Panc1 (cell line): ENCODE data around the gene TRMT13. TPM values are rescaled to one million over a fixed set of nuclear protein-coding genes. Genes with fewer than 3 reads are reported as not detected.

Source experiments
- ATAC-seq: fragments of 200-7000 bp; cut with Tn5 transposase; 2 replicates; pipeline ENCODE4 v1.9.1; 2020; ENCODE audit warnings: mild to moderate bottlenecking, moderate library complexity
- BruUV-seq: library from RNA; stranded (reverse); fragments of 400-500 nt; replicated peaks from 2 replicates; lab custom pipeline; 2021; lab: Mats Ljungman, UMichigan
- CTCF ChIA-PET: fragments of 300-600 bp; sonication (Branson Sonifier 250); formaldehyde crosslinking; loops from one replicate; lab custom pipeline; 2022; ENCODE audit warnings: antibody characterized with exemption; lab: Charles Lee
- POLR2A ChIA-PET: fragments of 300-600 bp; sonication (Branson Sonifier 250); formaldehyde crosslinking; loops from one replicate; lab custom pipeline; 2022; ENCODE audit warnings: antibody characterized with exemption; lab: Charles Lee
- DNase-seq: peaks from one replicate; pipeline ENCODE4 v3.0.0-alpha.2; 2010; ENCODE audit warnings: low read depth, low spot score
- H3K27ac ChIP-seq: 2 replicates; pipeline ENCODE4 v1.5.1; 2011; ENCODE audit warnings: mild to moderate bottlenecking, low read length, inconsistent platforms
- H3K27me3 ChIP-seq: fragments of 200-500 bp; sonication (Bioruptor generic); 2 replicates; pipeline ENCODE4 v1.6.0; 2014; ENCODE audit warnings: low read length, inconsistent platforms; ENCODE audit not compliant: control insufficient read depth, insufficient read depth
- H3K36me3 ChIP-seq: fragments of 200-500 bp; sonication (Bioruptor generic); 2 replicates; pipeline ENCODE4 v1.5.1; 2014; ENCODE audit warnings: inconsistent platforms, mild to moderate bottlenecking, low read length, moderate library complexity; ENCODE audit not compliant: control insufficient read depth, insufficient read depth
- H3K4me1 ChIP-seq: 2 replicates; pipeline ENCODE4 v1.5.1; 2011; ENCODE audit warnings: inconsistent platforms, mild to moderate bottlenecking, low read length, moderate library complexity; ENCODE audit not compliant: control insufficient read depth, insufficient read depth
- H3K4me3 ChIP-seq, 2 experiments: 2 replicates each; pipeline ENCODE4 v1.5.1; 2011 to 2012; ENCODE audit warnings: low read depth in 2 of 2, low read length in 2 of 2, mild to moderate bottlenecking in 2 of 2, inconsistent platforms in 1 of 2, moderate library complexity in 1 of 2
- H3K9me3 ChIP-seq: fragments of 200-500 bp; sonication (Bioruptor generic); 2 replicates; pipeline ENCODE4 v1.5.1; 2014; ENCODE audit warnings: low read depth, mild to moderate bottlenecking, inconsistent platforms, low read length, moderate library complexity; ENCODE audit not compliant: control insufficient read depth, insufficient read depth
- POLR2AphosphoS5 ChIP-seq: IDR thresholded peaks from 2 replicates; pipeline ENCODE4 v1.6.1; 2012; ENCODE audit warnings: mild to moderate bottlenecking, low read depth, low read length, moderate library complexity
- SIN3A ChIP-seq: IDR thresholded peaks from 2 replicates; pipeline ENCODE4 v1.6.1; 2012; ENCODE audit warnings: low read depth, mild to moderate bottlenecking, low read length, moderate library complexity, borderline replicate concordance; ENCODE audit not compliant: insufficient read depth
- TCF7L2 ChIP-seq: IDR thresholded peaks from 2 replicates; pipeline ENCODE4 v1.6.1; 2011; ENCODE audit warnings: mild to moderate bottlenecking, low read depth, low read length, inconsistent platforms
- in situ Hi-C: cut with HindIII; loops from 2 replicates; pipeline ENCODE4 v1.10.0; 2016; ENCODE audit warnings: low sequenced_read_pairs, low pct_unique_long_range_greater_than_20kb
- intact Hi-C: fragments of 100-400 bp; cut with micrococcal nuclease; formaldehyde crosslinking; loops from one replicate; pipeline ENCODE4 v1.10.0; 2022; ENCODE audit not compliant: unreplicated experiment
- total RNA-seq: library from RNA; stranded (reverse); gene quantifications from one replicate; pipeline ENCODE4 v1.2.1, GENCODE V29; 2021; ENCODE audit not compliant: unreplicated experiment
- TF ChIP-seq, protein P1 (sequence below), 2 experiments: IDR thresholded peaks; 2 replicates each; pipeline ENCODE4 v1.6.1; 2011 to 2012; ENCODE audit warnings: low read depth in 2 of 2, control low read depth in 1 of 2, low read length in 1 of 2, mild to moderate bottlenecking in 1 of 2, moderate library complexity in 1 of 2; ENCODE audit not compliant: insufficient read depth in 1 of 2
- TF ChIP-seq, protein P2 (sequence below): fragments of 450-650 bp; IDR thresholded peaks from 2 replicates; pipeline ENCODE4 v1.5.1; 2017; ENCODE audit warnings: mild to moderate bottlenecking

Gene TRMT13
- total RNA-seq, 1 experiment from 2014 or later = 6.2 TPM

DNA sequence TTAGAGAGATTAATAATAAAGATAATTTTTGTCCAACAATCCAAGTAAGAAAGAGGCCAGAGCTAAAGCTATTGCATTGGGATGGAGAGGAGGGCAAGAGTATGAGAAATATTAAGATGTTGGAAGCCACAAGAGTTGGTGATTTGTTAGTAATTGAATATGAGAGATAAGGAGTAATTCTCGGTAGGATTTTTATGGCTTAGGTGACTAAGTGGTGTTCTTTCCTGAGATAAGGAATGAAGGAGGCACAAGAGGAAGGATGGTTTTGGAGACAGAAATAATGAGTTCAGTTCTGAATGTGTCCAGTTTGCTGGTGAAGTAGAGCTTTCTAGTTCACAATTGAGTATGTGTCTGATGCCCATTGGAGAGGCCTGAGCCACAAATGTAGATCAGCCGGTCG lies 9.4 kb downstream of the TRMT13 start:
- ChIA-PET CTCF (interaction anchor here (0.6 kb wide), 1 partner anchor 35 kb away, joined by 4 read pairs; no protein-coding TSS in a partner anchor), POLR2A (interaction anchor here (0.6 kb wide), 1 partner anchor 63 kb away, joined by 8 read pairs; no protein-coding TSS in a partner anchor)

DNA sequence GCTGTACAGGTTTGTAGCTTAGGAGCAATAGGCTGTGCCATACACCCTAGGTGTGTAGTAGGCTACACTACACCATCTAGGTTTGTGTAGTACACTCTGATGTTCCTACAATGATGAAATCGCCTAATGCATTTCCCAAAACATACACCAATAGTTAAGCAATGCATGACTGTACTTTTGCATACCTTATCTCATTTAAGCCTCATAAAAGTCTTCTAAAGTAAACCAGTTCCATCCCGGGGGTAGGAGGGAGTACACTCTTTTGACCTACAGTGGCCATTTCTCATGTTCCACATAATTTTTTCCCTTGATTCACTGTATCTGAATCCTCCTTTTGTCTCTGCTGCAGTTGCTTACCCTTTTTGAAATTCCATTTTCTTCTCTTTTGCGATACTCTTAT lies 12.2 kb downstream of the TRMT13 start:
- no TSS peak for BruUV-seq
- Histone ChIP-seq H3K4me1 (no peaks in the 10 kb centered on the region), H3K9me3 (no peaks in the 10 kb centered on the region), H3K36me3 (peaks cover 18% of the 10 kb centered on the region), H3K27ac (no peak overlapping the region), H3K27me3 (no peaks in the 10 kb centered on the region), H3K4me3 (no peak overlapping the region)
- CTCF ChIA-PET = no interaction called here
- POLR2A ChIA-PET = no interaction called here
- ATAC-seq (no peak), DNase-seq (no peak)
- intact Hi-C loops (no loop called here), in situ Hi-C loops (no loop called here)
- TF ChIP-seq, protein P1, sequence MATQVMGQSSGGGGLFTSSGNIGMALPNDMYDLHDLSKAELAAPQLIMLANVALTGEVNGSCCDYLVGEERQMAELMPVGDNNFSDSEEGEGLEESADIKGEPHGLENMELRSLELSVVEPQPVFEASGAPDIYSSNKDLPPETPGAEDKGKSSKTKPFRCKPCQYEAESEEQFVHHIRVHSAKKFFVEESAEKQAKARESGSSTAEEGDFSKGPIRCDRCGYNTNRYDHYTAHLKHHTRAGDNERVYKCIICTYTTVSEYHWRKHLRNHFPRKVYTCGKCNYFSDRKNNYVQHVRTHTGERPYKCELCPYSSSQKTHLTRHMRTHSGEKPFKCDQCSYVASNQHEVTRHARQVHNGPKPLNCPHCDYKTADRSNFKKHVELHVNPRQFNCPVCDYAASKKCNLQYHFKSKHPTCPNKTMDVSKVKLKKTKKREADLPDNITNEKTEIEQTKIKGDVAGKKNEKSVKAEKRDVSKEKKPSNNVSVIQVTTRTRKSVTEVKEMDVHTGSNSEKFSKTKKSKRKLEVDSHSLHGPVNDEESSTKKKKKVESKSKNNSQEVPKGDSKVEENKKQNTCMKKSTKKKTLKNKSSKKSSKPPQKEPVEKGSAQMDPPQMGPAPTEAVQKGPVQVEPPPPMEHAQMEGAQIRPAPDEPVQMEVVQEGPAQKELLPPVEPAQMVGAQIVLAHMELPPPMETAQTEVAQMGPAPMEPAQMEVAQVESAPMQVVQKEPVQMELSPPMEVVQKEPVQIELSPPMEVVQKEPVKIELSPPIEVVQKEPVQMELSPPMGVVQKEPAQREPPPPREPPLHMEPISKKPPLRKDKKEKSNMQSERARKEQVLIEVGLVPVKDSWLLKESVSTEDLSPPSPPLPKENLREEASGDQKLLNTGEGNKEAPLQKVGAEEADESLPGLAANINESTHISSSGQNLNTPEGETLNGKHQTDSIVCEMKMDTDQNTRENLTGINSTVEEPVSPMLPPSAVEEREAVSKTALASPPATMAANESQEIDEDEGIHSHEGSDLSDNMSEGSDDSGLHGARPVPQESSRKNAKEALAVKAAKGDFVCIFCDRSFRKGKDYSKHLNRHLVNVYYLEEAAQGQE (IDR thresholded peaks at IDR 0.05; ENCODE audit: insufficient read depth in 1 of 2, low read depth in 2 of 2, low read length in 1 of 2) = no peak

More for the DNA sequence above, 9.4 kb downstream of the TRMT13 start:
- in situ Hi-C loops (no loop called here), intact Hi-C loops (no loop called here)
- Histone ChIP-seq H3K9me3 (no peaks in the 10 kb centered on the region), H3K4me3 (no peak overlapping the region), H3K27me3 (no peaks in the 10 kb centered on the region), H3K4me1 (no peaks in the 10 kb centered on the region), H3K36me3 (peaks cover 21% of the 10 kb centered on the region), H3K27ac (no peak overlapping the region)
- no TSS peak for BruUV-seq
- DNase-seq (no peak), ATAC-seq (no peak)
- TF ChIP-seq POLR2AphosphoS5 (no peak), TCF7L2 (no peak), SIN3A (no peak)
- TF ChIP-seq, protein P2, sequence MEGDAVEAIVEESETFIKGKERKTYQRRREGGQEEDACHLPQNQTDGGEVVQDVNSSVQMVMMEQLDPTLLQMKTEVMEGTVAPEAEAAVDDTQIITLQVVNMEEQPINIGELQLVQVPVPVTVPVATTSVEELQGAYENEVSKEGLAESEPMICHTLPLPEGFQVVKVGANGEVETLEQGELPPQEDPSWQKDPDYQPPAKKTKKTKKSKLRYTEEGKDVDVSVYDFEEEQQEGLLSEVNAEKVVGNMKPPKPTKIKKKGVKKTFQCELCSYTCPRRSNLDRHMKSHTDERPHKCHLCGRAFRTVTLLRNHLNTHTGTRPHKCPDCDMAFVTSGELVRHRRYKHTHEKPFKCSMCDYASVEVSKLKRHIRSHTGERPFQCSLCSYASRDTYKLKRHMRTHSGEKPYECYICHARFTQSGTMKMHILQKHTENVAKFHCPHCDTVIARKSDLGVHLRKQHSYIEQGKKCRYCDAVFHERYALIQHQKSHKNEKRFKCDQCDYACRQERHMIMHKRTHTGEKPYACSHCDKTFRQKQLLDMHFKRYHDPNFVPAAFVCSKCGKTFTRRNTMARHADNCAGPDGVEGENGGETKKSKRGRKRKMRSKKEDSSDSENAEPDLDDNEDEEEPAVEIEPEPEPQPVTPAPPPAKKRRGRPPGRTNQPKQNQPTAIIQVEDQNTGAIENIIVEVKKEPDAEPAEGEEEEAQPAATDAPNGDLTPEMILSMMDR = no peak
- TF ChIP-seq, protein P1 (IDR thresholded peaks at IDR 0.05; ENCODE audit: insufficient read depth in 1 of 2, low read depth in 2 of 2, low read length in 1 of 2) = no peak
